ENCODE results near the gene OR4C16.

The OR4C16 gene

GRCh38 chr11:55571828-55572227, at the start of gene OR4C16:
Gene OR4C16 (plus strand): TSS chr11:55572128. CDS start chr11:55572128, 0 bp downstream.
- no peak for DNase-seq

- DNase-seq = no peak
Observed at GRCh38 chr11:55554169-55554568, 17.8 kb upstream of the OR4C16 start, which contains the start of gene OR4C15. Gene OR4C15 (plus strand): TSS chr11:55554469. CDS start chr11:55554469, 0 bp downstream.

- DNase-seq = no peak
Observed at GRCh38 chr11:55572548-55572947, 620 bp downstream of the OR4C16 start.

GRCh38 chr11:55607545-55607944, 35.6 kb downstream of the OR4C16 start, which contains the start of gene OR4C11:
Gene OR4C11 (minus strand): TSS chr11:55607645. CDS start chr11:55604373, 3,272 bp downstream.
- no peak for DNase-seq
